ENCODE results near the gene EIF6.
"Not testable (repeated sequence)": the region's sequence is repeated elsewhere in the genome, so short reads cannot be mapped to it uniquely, and the experiment has no call there.

EIF6 gene

DNA sequence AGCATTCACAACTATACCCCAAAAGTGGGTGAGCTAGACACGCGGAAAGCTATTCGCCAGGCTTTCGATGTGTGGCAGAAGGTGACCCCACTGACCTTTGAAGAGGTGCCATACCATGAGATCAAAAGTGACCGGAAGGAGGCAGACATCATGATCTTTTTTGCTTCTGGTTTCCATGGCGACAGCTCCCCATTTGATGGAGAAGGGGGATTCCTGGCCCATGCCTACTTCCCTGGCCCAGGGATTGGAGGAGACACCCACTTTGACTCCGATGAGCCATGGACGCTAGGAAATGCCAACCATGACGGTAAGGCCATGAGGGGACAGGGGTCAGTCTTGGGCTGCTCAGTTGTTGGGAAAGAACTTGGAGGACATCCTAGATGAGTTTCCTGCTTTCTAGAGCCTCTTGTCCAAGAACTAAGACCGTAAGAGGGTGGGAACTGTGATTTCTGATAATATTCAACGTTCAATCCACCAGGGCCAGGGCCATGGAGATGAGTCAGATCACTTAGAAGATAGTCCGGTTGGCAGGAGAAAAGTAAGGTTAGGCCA is 30.0 kb downstream of the EIF6 start:
- no peak for DNase-seq

DNA sequence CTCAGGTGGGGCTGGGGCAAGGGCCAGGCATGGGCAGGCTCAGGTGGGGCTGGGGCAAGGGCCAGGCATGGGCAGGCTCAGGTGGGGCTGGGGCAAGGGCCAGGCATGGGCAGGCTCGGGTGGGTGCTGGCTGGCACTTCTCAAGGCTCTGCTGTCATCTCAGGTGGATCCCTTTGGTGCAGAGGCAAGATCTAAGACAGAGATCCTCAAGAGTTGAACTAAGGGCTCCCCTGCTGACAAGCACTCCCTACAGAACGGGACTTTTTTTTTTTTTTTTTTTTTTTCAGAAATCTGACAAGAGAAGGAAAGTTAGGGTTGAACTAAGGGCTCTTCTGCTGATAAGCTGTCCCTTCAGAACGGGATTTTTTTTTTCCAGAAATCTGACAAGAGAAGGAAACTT is 31.6 kb downstream of the EIF6 start:
- no peak for DNase-seq

DNA sequence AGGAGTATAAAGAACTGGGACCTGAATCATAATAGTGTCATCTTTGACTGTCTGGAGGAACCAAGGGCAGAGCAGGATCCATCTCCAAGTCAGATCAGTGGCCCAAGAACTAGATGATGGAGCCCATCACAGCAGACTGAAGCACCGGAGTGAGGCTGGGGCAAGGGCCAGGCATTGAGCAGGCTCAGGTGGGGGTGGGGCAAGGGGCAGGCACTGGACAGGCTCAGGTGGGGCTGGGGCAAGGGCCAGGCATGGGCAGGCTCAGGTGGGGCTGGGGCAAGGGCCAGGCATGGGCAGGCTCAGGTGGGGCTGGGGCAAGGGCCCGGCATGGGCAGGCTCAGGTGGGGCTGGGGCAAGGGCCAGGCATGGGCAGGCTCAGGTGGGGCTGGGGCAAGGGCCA is 32.0 kb downstream of the EIF6 start:
- not testable (repeated sequence) for DNase-seq

DNA sequence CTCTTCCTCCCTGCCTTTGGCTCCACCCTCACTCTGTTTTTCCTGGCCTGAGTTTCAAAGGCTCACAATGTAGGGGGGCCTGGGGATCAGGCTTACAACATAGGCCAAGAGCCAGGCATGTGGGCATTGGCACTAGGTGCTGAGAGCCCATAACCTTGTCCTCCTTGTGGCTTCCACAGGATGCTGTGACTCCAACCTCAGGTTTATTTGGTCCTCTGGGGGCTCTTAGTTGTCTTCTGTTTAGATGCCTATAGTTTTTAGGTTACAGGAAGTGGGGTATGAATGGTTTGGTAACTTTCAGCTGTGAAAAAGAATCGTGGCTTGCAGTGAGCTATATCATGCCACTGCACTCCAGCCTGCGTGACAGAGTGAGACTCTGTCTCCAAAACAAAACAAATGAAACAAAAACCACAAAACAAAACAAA is 32.5 kb downstream of the EIF6 start:
- DNase-seq = no peak

DNA sequence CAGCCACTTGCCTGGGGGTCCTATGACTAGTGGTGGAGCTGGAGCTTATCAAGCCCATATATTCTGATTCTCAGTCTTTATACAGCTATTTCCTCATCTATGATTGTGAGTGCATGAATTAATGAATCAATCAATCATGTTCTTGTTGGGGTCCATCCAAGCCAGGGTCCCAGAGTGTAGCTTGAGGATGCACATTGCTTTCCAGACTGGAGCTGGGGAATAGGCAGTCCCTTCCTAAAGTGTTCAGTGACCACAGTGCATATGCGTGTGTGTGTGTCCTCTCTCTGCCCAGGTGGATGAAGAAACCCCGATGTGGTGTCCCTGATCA is 33.0 kb downstream of the EIF6 start:
- no peak for DNase-seq

DNA sequence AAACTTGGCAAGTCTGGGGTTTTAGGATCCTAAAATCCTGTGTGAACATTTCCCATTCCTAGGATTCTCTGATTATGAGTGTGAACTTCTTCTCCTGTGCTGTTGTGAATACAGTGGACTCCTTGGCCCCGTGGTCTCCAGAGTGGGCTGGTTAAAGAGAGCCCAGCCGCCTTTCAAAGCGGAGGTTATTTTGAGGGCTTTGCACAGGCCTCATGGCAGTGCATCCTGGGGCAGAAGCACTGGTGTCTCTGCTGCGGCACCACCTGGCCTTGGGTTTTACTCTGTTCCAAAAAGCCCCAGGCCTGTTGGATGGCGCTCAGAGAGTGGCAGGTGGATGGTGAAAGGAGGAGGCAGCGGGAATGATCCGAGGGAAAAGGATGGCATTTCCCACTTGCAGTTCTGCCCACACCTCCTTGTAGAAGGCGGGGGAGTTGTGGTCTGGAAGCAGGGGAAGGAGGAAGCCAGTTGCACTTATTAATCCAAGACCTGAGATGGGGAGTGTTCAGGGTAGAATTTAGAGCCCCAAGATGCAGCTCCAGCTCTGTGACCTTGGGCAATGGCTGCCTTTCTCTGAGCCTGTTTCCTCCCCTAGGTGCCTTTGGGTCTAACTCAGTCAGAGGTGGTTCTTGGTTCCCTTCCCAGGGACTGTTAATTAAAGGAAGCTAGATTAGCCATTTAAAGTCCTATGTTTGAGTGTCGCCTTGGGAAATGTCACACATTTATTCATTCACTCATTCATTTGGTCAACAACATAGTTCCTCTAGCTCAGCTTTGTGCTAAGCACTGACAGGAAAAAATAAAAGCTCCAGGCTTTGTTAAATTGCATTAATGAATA is 35.7 kb downstream of the EIF6 start:
- DNase-seq = no peak

DNA sequence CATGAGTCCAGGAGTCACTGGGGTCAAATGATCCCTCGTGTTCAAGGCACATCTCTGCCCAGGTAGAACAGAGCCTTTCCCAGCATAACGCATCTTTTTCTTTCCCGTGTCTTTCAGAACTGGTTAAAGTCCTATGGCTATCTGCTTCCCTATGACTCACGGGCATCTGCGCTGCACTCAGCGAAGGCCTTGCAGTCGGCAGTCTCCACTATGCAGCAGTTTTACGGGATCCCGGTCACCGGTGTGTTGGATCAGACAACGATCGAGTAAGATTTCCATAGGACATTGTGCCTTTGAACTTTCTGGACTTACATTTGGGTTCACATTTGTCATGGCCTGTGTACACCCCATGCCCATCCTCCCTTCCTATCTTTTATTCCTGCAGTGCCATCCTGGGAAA is 37.8 kb downstream of the EIF6 start:
- no peak for DNase-seq

DNA sequence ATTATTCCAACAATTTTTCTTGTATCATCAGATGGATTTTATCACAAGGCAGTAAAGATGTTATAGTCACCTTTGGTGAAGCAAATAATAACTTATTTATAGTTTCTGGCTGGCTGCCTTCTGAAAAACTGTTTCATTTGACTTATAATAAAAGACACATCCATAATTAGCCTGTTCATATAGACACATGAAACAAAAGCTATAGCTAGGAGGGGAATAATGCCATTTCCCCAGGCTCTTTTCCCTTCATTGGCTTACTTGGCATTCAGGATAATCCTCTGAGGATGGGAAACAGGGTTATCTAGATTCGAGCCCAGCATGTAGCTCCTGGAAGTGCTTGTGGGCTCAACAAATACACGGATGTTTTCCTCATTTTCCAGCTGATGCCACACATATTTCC is 40.6 kb downstream of the EIF6 start:
- no peak for DNase-seq

DNA sequence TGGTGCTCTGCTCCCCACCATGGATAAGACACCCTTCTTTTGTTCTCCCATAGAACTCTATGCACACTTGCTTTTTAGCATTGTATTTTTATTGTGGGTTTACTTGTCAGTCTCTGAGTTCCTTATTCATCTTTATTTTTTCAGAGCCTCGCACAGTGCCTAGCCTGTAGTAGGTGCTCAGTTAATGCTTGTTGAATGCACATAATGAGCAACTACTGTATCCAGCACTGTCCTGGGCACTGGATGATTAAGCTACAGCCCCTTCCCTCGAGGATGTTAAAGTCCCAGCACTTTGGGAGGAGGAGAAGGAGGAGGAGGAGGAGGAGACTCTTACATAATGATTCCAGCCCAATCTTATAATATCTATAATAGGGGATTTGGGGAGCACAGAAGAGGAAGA is 41.3 kb downstream of the EIF6 start:
- DNase-seq = no peak

DNA sequence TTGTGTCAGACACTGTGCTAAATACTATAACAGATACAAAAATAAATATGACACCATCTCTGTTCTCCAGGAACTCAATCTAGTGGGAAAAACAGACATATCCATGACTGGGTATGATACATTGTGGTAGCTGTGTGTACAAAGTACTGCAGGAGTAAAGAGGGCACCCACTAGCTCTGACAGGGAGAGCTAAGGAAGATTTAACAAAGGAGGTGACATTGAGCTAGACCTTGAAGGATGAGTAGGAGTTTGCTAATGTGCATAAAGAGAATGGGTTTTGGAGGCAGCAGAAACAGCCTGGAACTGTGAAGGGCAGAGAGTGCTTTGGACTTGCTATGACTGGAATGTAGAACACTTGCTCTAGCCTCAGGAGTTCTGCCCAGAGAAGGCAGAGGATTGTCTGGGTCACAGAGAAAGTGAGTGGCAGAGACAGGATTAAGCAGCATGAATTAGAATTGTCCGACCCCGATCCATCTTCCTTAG is 43.7 kb downstream of the EIF6 start:
- no peak for DNase-seq

DNA sequence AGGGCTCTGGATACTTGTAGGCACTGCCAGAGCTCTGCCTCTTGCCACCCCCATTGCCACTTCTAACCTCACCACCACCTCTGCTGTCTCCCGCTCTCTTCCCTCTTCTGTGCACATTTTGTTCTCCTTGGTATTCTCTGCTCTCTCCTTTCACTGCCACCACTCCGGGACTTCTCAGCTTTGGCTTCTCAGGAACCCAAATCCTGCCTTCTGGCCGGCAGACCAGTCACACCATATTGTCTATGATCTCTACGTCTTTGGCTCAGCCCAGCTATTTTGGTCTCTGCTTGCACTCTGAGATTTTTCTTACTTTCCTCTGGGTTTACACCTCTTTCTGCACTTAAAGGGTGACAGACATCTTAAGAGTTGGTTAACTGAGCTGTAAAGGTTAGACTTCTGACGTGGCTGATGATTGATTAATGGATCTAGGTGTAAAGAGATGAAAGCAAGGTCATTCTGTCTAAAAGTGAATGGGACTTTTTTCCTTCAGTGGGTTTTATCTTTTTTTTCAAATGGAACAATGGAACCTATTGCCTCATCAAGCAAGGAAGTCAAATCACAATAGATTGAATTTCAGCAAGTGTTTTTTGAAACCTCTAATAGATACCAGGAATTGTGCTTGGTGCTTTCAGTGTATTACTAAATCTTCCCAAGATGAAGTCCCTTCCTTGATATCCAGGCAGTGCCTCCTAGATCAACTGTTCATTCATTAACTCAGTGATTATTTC is 44.3 kb downstream of the EIF6 start:
- DNase-seq = no peak

DNA sequence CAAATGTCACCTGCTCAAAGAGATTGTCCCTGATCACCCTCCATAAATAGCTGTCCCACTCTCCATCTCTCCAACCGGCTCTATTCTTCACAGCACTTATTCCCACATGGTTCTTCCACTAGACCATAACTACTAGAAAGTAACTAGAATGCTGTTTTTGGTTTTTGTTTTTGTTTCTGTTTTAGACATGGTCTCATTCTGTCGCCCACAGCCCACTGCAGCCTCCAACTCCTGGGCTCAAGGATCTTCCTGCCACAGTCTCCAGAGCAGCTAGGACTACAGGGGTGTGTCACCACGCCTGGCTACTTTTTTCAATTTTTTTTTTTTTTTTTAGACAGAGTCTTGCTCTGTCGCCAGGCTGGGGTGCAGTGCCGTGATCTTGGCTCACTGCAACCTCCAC is 45.8 kb downstream of the EIF6 start:
- DNase-seq = no peak

DNA sequence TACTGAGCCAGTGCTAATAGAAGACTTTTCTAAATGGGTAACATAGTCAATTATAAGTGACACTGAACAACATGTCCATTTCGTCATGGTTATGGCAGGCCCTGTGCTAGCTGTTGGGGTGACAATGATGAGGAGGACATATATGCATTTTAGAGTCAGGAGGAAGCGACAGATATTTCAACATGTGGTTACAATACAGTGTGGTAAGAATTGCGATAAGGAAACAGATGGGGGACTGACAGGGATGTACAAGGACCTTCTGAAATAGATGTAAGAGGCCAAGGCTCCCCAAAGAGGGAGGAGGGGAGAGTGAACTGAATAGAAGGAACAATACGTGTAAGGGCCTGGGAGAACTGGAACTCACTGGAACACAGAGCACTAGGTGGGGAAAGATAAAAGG is 46.4 kb downstream of the EIF6 start:
- no peak for DNase-seq

DNA sequence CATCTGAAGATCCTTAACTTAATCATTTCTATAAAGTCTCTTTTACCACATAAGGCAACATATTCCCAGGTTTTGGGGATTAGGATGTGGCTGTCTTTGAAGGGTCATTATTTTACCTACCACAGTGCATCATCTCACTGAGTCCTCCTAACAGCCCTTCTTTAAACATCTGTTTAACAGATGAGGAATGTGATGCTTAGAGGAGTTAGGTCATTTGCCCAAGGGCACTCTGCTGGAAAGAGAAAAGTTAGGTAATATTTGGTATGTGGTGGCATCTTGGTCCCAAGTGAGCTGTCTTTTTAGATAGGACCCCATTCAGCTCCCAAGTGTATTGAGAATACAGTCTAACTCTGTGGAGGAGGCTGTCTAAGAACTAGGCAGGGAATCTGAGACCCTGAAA is 47.1 kb downstream of the EIF6 start:
- DNase-seq = no peak

DNA sequence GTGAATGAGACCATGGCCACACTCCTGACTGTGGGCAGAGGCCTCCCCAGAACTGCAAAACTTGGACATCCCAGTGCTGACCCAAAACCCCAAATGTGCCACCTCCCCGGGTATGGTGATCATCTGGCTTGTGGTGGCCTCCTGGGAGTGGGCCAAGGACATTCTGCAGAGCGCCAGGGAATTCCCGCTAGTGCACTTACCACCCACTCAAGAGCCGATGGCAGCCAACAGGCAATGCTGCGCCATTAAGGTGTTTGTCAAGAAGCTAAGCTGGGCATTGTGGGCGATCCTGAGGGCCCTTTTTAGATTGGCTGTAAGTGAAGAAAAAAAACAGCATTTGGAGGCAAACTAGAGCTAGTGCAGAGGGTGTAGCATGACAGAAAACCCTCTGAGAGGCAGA is 48.7 kb downstream of the EIF6 start:
- no peak for DNase-seq

DNA sequence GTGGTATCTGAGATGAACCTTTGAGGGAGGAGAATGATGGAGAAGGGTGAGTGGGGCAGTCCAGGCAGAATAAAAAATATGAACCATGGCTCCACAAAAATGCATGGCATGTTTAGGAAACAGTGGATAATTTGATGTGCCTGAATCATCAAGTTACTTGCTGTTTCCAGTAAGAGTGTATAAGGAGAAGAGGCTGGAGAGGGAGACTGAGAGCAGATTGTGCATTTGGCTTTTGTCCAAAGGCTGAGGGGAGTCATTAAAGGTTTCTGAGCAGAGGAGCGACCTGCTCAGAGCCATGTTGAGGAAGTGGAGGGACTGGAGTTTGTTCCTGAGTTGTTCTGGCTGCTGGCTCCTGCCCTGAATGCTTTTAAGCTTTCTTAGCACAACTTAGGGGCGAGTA is 52.0 kb downstream of the EIF6 start:
- no peak for DNase-seq
